ENCODE measurements around the gene ABCE1. TPM values are rescaled to one million over a fixed set of nuclear protein-coding genes. Genes with fewer than 3 reads are reported as not detected.

ABCE1 gene
- total RNA-seq, 1 experiment from 2014 or later = 114 TPM

- H3K27ac Mint-ChIP-seq = peak overlapping the region; percentile 60
- ChIA-PET POLR2A (interaction anchor here (0.6 to 0.8 kb wide), 2 partner anchors 453 to 829 kb away, joined by 3 read pairs; partner anchors contain the start of gene HHIP), CTCF (no interaction called here)
- peaks cover 10% of the 10 kb centered on the region for H3K9me3 Mint-ChIP-seq
- ATAC-seq (peak; percentile 14), DNase-seq (ENCODE audit: low spot score) (no peak)
- peak; percentile 37; the same call in 1 of the 2 replicates for TF ChIP-seq JUN (CRISPR knock-in tag; IDR thresholded peaks at IDR 0.05)
- TF ChIP-seq ZNF423 (CRISPR knock-in tag; IDR thresholded peaks at IDR 0.05) = no peak
- H3K4me3 Mint-ChIP-seq = peak overlapping the region; percentile 96
- H3K4me1 Mint-ChIP-seq = peaks cover 15% of the 10 kb centered on the region
- H3K27me3 Mint-ChIP-seq (ENCODE audit: low read depth) = no peaks in the 10 kb centered on the region
- H3K36me3 Mint-ChIP-seq = peaks cover 19% of the 10 kb centered on the region
Observed at GRCh38 chr4:145098675-145099037, 545 bp downstream of the ABCE1 start.

- peaks cover 15% of the 10 kb centered on the region for H3K4me1 Mint-ChIP-seq
- TF ChIP-seq ELF4 (CRISPR knock-in tag; IDR thresholded peaks at IDR 0.05; ENCODE audit: low read depth) (no peak), GTF2I (CRISPR knock-in tag; conservative IDR thresholded peaks at IDR 0.05) (no peak)
- peaks cover 12% of the 10 kb centered on the region for H3K36me3 Mint-ChIP-seq
- no peaks in the 10 kb centered on the region for H3K27me3 Mint-ChIP-seq (ENCODE audit: low read depth)
- ChIA-PET CTCF (no interaction called here), POLR2A (no interaction called here)
- H3K4me3 Mint-ChIP-seq = peak overlapping the region; percentile 96
- DNase-seq (ENCODE audit: low spot score) (no peak), ATAC-seq (no peak)
- H3K27ac Mint-ChIP-seq = no peak overlapping the region
- H3K9me3 Mint-ChIP-seq = no peaks in the 10 kb centered on the region
Observed at GRCh38 chr4:145099653-145100052, 1.5 kb downstream of the ABCE1 start.

GRCh38 chr4:145101091-145101490, 3.0 kb downstream of the ABCE1 start:
- H3K9me3 Mint-ChIP-seq = no peaks in the 10 kb centered on the region
- H3K27ac Mint-ChIP-seq = no peak overlapping the region
- no peaks in the 10 kb centered on the region for H3K27me3 Mint-ChIP-seq (ENCODE audit: low read depth)
- TF ChIP-seq SP1 (CRISPR knock-in tag; conservative IDR thresholded peaks at IDR 0.05) = no peak
- no peak for TF ChIP-seq GRHL2 (CRISPR knock-in tag; IDR thresholded peaks at IDR 0.05; ENCODE audit: insufficient replicate concordance, severe bottlenecking)
- TF ChIP-seq CDX4 (CRISPR knock-in tag; IDR thresholded peaks at IDR 0.05; ENCODE audit: borderline replicate concordance) = no peak
- TF ChIP-seq ESRRA (CRISPR knock-in tag; IDR thresholded peaks at IDR 0.05; ENCODE audit: borderline replicate concordance) = no peak
- peaks cover 15% of the 10 kb centered on the region for H3K4me1 Mint-ChIP-seq
- ATAC-seq (no peak), DNase-seq (ENCODE audit: low spot score) (no peak)
- H3K36me3 Mint-ChIP-seq = peaks cover 10% of the 10 kb centered on the region; the same call in 1 of the 2 replicates
- H3K4me3 Mint-ChIP-seq = no peak overlapping the region
- CTCF ChIA-PET = no interaction called here
- POLR2A ChIA-PET = interaction anchor here (0.8 kb wide), 1 partner anchor 632 kb away, joined by 3 read pairs; no protein-coding TSS in a partner anchor

DNA sequence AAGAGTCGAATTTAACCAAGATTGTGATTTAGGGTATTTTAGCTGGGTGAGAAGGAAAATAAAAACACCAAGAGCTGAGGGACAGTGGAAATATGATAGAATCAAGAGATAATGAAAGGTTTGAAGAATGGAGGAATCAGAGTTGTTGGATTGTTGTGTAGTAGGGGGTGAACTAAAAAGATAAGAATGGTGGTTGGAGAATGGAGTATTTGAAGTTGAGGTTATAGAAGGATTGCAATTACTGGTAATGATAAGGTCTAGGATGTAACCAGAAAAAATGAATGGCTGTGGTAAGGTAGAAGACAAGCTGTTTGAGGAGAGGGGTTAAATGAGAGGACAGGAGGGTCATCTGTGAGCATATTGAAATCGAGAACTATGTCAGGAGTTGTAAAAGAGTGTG, 4.5 kb downstream of the ABCE1 start:
- ATAC-seq (no peak), DNase-seq (ENCODE audit: low spot score) (no peak)
- Mint-ChIP-seq H3K4me1 (peaks cover 8% of the 10 kb centered on the region), H3K27ac (no peak overlapping the region), H3K4me3 (no peak overlapping the region), H3K9me3 (no peaks in the 10 kb centered on the region), H3K36me3 (peaks cover 21% of the 10 kb centered on the region), H3K27me3 (ENCODE audit: low read depth) (no peaks in the 10 kb centered on the region)
- CTCF ChIA-PET = no interaction called here
- POLR2A ChIA-PET = no interaction called here
- TF ChIP-seq, protein P1, sequence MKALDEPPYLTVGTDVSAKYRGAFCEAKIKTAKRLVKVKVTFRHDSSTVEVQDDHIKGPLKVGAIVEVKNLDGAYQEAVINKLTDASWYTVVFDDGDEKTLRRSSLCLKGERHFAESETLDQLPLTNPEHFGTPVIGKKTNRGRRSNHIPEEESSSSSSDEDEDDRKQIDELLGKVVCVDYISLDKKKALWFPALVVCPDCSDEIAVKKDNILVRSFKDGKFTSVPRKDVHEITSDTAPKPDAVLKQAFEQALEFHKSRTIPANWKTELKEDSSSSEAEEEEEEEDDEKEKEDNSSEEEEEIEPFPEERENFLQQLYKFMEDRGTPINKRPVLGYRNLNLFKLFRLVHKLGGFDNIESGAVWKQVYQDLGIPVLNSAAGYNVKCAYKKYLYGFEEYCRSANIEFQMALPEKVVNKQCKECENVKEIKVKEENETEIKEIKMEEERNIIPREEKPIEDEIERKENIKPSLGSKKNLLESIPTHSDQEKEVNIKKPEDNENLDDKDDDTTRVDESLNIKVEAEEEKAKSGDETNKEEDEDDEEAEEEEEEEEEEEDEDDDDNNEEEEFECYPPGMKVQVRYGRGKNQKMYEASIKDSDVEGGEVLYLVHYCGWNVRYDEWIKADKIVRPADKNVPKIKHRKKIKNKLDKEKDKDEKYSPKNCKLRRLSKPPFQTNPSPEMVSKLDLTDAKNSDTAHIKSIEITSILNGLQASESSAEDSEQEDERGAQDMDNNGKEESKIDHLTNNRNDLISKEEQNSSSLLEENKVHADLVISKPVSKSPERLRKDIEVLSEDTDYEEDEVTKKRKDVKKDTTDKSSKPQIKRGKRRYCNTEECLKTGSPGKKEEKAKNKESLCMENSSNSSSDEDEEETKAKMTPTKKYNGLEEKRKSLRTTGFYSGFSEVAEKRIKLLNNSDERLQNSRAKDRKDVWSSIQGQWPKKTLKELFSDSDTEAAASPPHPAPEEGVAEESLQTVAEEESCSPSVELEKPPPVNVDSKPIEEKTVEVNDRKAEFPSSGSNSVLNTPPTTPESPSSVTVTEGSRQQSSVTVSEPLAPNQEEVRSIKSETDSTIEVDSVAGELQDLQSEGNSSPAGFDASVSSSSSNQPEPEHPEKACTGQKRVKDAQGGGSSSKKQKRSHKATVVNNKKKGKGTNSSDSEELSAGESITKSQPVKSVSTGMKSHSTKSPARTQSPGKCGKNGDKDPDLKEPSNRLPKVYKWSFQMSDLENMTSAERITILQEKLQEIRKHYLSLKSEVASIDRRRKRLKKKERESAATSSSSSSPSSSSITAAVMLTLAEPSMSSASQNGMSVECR (CRISPR knock-in tag; IDR thresholded peaks at IDR 0.05; ENCODE audit: borderline replicate concordance) = no peak
- TF ChIP-seq PREB (CRISPR knock-in tag; IDR thresholded peaks at IDR 0.05; ENCODE audit: borderline replicate concordance) = no peak
- no peak for TF ChIP-seq GRHL2 (CRISPR knock-in tag; IDR thresholded peaks at IDR 0.05; ENCODE audit: insufficient replicate concordance, severe bottlenecking)
- no peak for TF ChIP-seq MYBL2 (CRISPR knock-in tag; IDR thresholded peaks at IDR 0.05)
- no peak for TF ChIP-seq IRF2 (CRISPR knock-in tag; IDR thresholded peaks at IDR 0.05; ENCODE audit: borderline replicate concordance, low read depth)
- no peak for TF ChIP-seq RORB (CRISPR knock-in tag; IDR thresholded peaks at IDR 0.05)
- TF ChIP-seq SP1 (CRISPR knock-in tag; conservative IDR thresholded peaks at IDR 0.05) = no peak
- TF ChIP-seq JUN (CRISPR knock-in tag; IDR thresholded peaks at IDR 0.05) = no peak
- TF ChIP-seq ESRRA (CRISPR knock-in tag; IDR thresholded peaks at IDR 0.05; ENCODE audit: borderline replicate concordance) = no peak

Measured in WTC11 (cell line).